22Rv1 (cell line): Measurements from ENCODE around the gene ARMC9.

Experiments
- CTCF ChIP-seq: fragments of 450-650 bp; IDR thresholded peaks from 2 replicates; pipeline ENCODE4 v1.5.1; 2017; ENCODE audit warnings: mild to moderate bottlenecking
- ZFX ChIP-seq: fragments of 450-650 bp; IDR thresholded peaks from 2 replicates; pipeline ENCODE4 v1.6.1; 2017; ENCODE audit warnings: antibody characterized with exemption, borderline replicate concordance

DNA sequence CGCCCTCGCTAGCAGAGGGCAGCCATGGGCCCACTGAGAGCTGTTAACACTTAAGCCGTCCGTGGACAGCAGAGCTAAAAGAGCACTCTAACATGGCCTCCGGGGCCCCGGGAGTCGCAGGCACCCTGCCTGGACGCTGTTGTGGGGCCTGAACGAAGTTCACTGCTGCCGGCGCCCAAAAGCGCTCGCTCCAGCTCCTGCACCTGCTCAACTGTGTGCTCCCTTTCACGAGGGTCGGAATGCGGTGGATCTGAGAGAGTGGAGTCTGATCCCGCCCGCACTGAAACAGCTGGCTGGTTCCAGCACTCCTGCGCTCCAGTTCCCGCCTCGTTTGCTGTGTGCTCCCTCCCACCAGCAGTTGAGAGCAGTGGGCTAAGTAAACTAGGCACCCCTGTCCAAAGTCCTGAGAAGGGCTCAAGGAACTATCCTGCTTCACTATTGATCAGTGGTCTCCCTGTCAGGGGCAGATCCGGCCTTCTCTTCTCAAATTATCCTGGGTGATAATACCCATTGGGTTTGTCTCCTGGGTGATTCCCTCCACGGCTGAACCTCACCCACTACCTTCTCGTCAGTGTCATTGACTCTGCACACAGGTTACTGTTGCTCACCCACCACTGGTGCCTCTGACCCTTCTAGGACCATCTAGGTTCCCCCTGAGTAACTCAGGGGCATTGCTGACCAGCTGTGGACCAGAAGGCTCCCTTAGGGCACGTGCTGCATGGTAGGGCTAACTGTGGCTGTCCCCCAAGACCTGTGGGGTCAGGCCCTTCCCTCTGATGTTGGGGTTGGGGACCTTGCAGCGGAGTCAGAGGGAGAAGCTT lies 220.6 kb downstream of the ARMC9 start:
- TF ChIP-seq CTCF: no peak
- no peak for TF ChIP-seq ZFX
